HEK293 (cell line): Measurements from ENCODE around the gene BCL2A1.

ENCODE experiments used
- CTCF ChIA-PET: fragments of 350-600 bp; formaldehyde crosslinking; extraction: SDS; loops from one replicate; lab custom pipeline; 2021; ENCODE audit warnings: antibody characterized with exemption; lab: Yijun Ruan, JAX
- POLR2A ChIA-PET: fragments of 300-600 bp; formaldehyde crosslinking; extraction: SDS; loops from one replicate; lab custom pipeline; 2020; ENCODE audit warnings: antibody characterized with exemption, inconsistent platforms; lab: Yijun Ruan, JAX
- H3K27ac ChIP-seq: fragments of 200-500 bp; sonication (Bioruptor generic); 2 replicates; pipeline ENCODE4 v1.5.1; 2014; ENCODE audit warnings: low read depth, low read length, control low read depth, inconsistent platforms; ENCODE audit errors: extremely low read depth
- H3K36me3 ChIP-seq, 2 experiments: fragments of 200-500 bp in 1 of 2; sonication (Bioruptor generic) in 1 of 2; 1 replicate in 1 of 2; 2 replicates in 1 of 2; pipeline ENCODE4 v1.5.1; 2014 to 2017; ENCODE audit warnings: inconsistent platforms in 2 of 2, low read length in 2 of 2; ENCODE audit not compliant: control insufficient read depth in 2 of 2, insufficient read depth in 1 of 2
- H3K4me1 ChIP-seq: fragments of 200-500 bp; sonication (Bioruptor generic); 2 replicates; pipeline ENCODE4 v1.5.1; 2014; ENCODE audit warnings: mild to moderate bottlenecking, low read length, inconsistent platforms; ENCODE audit not compliant: control insufficient read depth, insufficient read depth
- H3K4me3 ChIP-seq: 2 replicates; pipeline ENCODE4 v1.5.1; 2011; ENCODE audit warnings: low read depth, mild to moderate bottlenecking, control low read depth, low read length, moderate library complexity
- H3K9me3 ChIP-seq: fragments of 200-500 bp; sonication (Bioruptor generic); 2 replicates; pipeline ENCODE4 v1.5.1; 2014; ENCODE audit warnings: low read depth, low read length, inconsistent platforms; ENCODE audit not compliant: control insufficient read depth, insufficient read depth
- EGR2 ChIP-seq: fragments of 450-650 bp; formaldehyde crosslinking; IDR thresholded peaks from 2 replicates; pipeline ENCODE4 v1.5.1; 2016; ENCODE audit warnings: low read depth, missing biosample characterization, missing genetic modification characterization
- GFI1B ChIP-seq: fragments of 450-650 bp; formaldehyde crosslinking; IDR thresholded peaks from 2 replicates; pipeline ENCODE4 v1.5.1; 2016; ENCODE audit warnings: missing biosample characterization, missing genetic modification characterization
- GLIS1 ChIP-seq: fragments of 450-650 bp; formaldehyde crosslinking; IDR thresholded peaks from 2 replicates; pipeline ENCODE4 v1.5.1; 2016; ENCODE audit warnings: missing biosample characterization, missing genetic modification characterization
- HOXC10 ChIP-seq: sonication (generic); formaldehyde crosslinking; IDR thresholded peaks from 2 replicates; pipeline ENCODE4 v1.8.1; 2023; ENCODE audit warnings: mild to moderate bottlenecking, missing genetic modification reagents
- IKZF3 ChIP-seq: fragments of 450-650 bp; IDR thresholded peaks from 2 replicates; pipeline ENCODE4 v1.5.0; 2018; ENCODE audit warnings: missing biosample characterization, mild to moderate bottlenecking, missing genetic modification characterization, moderate library complexity
- KLF7 ChIP-seq: fragments of 450-650 bp; formaldehyde crosslinking; IDR thresholded peaks from 2 replicates; pipeline ENCODE4 v1.5.1; 2016; ENCODE audit warnings: missing biosample characterization, missing genetic modification characterization, borderline replicate concordance
- MZF1 ChIP-seq: fragments of 450-650 bp; formaldehyde crosslinking; IDR thresholded peaks from 2 replicates; pipeline ENCODE4 v1.5.1; 2017; ENCODE audit warnings: missing biosample characterization, missing genetic modification characterization, borderline replicate concordance
- SCRT2 ChIP-seq: fragments of 450-650 bp; formaldehyde crosslinking; IDR thresholded peaks from 2 replicates; pipeline ENCODE4 v1.5.1; 2016; ENCODE audit warnings: missing biosample characterization, missing genetic modification characterization
- SETDB1 ChIP-seq: IDR thresholded peaks from one replicate; pipeline ENCODE4 v1.6.1; 2017; ENCODE audit warnings: mild to moderate bottlenecking, low read length, moderate library complexity, mixed read lengths; ENCODE audit not compliant: insufficient read length
- ZNF239 ChIP-seq: fragments of 450-650 bp; formaldehyde crosslinking; IDR thresholded peaks from 2 replicates; pipeline ENCODE4 v1.5.1; 2016; ENCODE audit warnings: missing biosample characterization, missing genetic modification characterization
- ZNF335 ChIP-seq: fragments of 450-650 bp; formaldehyde crosslinking; conservative IDR thresholded peaks from 2 replicates; pipeline ENCODE4 v1.5.1; 2016; ENCODE audit warnings: missing biosample characterization, missing genetic modification characterization
- ZNF350 ChIP-seq: fragments of 450-650 bp; formaldehyde crosslinking; IDR thresholded peaks from 2 replicates; pipeline ENCODE4 v1.5.0; 2017; ENCODE audit warnings: missing biosample characterization, mild to moderate bottlenecking, missing genetic modification characterization
- ZNF529 ChIP-seq: fragments of 450-650 bp; formaldehyde crosslinking; IDR thresholded peaks from 2 replicates; pipeline ENCODE4 v1.5.1; 2017; ENCODE audit warnings: missing genetic modification characterization, missing biosample characterization; ENCODE audit not compliant: insufficient replicate concordance
- ZNF558 ChIP-seq: fragments of 450-650 bp; formaldehyde crosslinking; IDR thresholded peaks from 2 replicates; pipeline ENCODE4 v1.5.1; 2016; ENCODE audit warnings: missing biosample characterization, missing genetic modification characterization
- ZNF596 ChIP-seq: fragments of 450-650 bp; IDR thresholded peaks from 2 replicates; pipeline ENCODE4 v1.5.0; 2018; ENCODE audit warnings: missing biosample characterization, mild to moderate bottlenecking, missing genetic modification characterization, moderate library complexity
- ZNF600 ChIP-seq: fragments of 450-650 bp; formaldehyde crosslinking; IDR thresholded peaks from 2 replicates; pipeline ENCODE4 v1.5.1; 2016; ENCODE audit warnings: missing biosample characterization, missing genetic modification characterization
- ZNF610 ChIP-seq: fragments of 450-650 bp; formaldehyde crosslinking; IDR thresholded peaks from 2 replicates; pipeline ENCODE4 v1.5.1; 2016; ENCODE audit warnings: missing biosample characterization, missing genetic modification characterization, borderline replicate concordance
- ZNF621 ChIP-seq: fragments of 450-650 bp; formaldehyde crosslinking; IDR thresholded peaks from 2 replicates; pipeline ENCODE4 v1.5.1; 2017; ENCODE audit warnings: missing biosample characterization, missing genetic modification characterization
- ZNF76 ChIP-seq: fragments of 450-650 bp; formaldehyde crosslinking; IDR thresholded peaks from 2 replicates; pipeline ENCODE4; 2016; ENCODE audit warnings: low read depth, missing biosample characterization, missing genetic modification characterization, borderline replicate concordance
- ZNF776 ChIP-seq: fragments of 450-650 bp; formaldehyde crosslinking; IDR thresholded peaks from 2 replicates; pipeline ENCODE4 v1.5.0; 2017; ENCODE audit warnings: missing biosample characterization, missing genetic modification characterization, borderline replicate concordance
- ZNF830 ChIP-seq: fragments of 450-650 bp; IDR thresholded peaks from 2 replicates; pipeline ENCODE4 v1.5.0; 2018; ENCODE audit warnings: missing biosample characterization, missing genetic modification characterization, low read depth, mild to moderate bottlenecking, moderate library complexity
- ZNF837 ChIP-seq: fragments of 450-650 bp; formaldehyde crosslinking; IDR thresholded peaks from 2 replicates; pipeline ENCODE4 v1.5.1; 2016; ENCODE audit warnings: missing biosample characterization, missing genetic modification characterization
- ZSCAN16 ChIP-seq: fragments of 450-650 bp; formaldehyde crosslinking; IDR thresholded peaks from 2 replicates; pipeline ENCODE4 v1.5.1; 2016; ENCODE audit warnings: missing biosample characterization, missing genetic modification characterization
- TF ChIP-seq, protein P1 (sequence below): fragments of 450-650 bp; formaldehyde crosslinking; optimal IDR thresholded peaks from 2 replicates; pipeline ENCODE3; 2016; ENCODE audit warnings: missing biosample characterization, mild to moderate bottlenecking, missing genetic modification characterization
- TF ChIP-seq, protein P2 (sequence below): fragments of 450-650 bp; formaldehyde crosslinking; IDR thresholded peaks from 2 replicates; pipeline ENCODE4 v1.5.1; 2016; ENCODE audit warnings: missing biosample characterization, missing genetic modification characterization
- TF ChIP-seq, protein P3 (sequence below): fragments of 450-650 bp; formaldehyde crosslinking; IDR thresholded peaks from 2 replicates; pipeline ENCODE4 v1.5.1; 2017; ENCODE audit warnings: missing biosample characterization, missing genetic modification characterization

The BCL2A1 gene

DNA sequence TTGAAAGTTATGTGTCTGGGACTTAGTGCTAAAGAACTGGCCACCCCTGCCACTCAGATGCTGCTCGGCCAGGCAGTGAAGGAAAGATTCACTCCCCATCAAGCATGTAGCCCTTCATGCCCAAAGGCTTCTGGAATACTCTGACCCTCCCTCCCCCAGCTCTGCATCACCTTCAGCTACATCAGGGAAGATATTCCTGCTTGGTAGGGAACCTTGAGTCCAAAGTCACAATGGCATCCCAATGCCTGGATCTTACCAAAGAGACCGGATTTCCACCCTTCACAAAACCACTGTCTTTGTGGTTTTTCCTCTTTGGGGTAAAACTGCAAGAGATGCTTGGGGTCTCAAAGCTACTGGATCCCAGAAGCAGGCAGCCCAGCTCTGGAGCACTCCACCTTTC lies 18.2 kb upstream of the BCL2A1 start (continued):
- TF ChIP-seq SETDB1 (no peak), ZNF529 (tag by site-specific recombination) (no peak), ZNF335 (tag by site-specific recombination) (no peak), ZNF621 (no peak), SCRT2 (tag by site-specific recombination) (no peak), ZNF76 (tag by site-specific recombination) (no peak), MZF1 (tag by site-specific recombination) (no peak)
- TF ChIP-seq, protein P1, sequence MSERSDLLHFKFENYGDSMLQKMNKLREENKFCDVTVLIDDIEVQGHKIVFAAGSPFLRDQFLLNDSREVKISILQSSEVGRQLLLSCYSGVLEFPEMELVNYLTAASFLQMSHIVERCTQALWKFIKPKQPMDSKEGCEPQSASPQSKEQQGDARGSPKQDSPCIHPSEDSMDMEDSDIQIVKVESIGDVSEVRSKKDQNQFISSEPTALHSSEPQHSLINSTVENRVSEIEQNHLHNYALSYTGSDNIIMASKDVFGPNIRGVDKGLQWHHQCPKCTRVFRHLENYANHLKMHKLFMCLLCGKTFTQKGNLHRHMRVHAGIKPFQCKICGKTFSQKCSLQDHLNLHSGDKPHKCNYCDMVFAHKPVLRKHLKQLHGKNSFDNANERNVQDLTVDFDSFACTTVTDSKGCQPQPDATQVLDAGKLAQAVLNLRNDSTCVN (tag by site-specific recombination), result no peak
- TF ChIP-seq, protein P2, sequence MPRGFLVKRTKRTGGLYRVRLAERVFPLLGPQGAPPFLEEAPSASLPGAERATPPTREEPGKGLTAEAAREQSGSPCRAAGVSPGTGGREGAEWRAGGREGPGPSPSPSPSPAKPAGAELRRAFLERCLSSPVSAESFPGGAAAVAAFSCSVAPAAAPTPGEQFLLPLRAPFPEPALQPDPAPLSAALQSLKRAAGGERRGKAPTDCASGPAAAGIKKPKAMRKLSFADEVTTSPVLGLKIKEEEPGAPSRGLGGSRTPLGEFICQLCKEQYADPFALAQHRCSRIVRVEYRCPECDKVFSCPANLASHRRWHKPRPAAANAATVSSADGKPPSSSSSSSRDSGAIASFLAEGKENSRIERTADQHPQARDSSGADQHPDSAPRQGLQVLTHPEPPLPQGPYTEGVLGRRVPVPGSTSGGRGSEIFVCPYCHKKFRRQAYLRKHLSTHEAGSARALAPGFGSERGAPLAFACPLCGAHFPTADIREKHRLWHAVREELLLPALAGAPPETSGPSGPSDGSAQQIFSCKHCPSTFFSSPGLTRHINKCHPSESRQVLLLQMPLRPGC (tag by site-specific recombination), result no peak
- TF ChIP-seq, all 188 proteins: peak for 0

DNA sequence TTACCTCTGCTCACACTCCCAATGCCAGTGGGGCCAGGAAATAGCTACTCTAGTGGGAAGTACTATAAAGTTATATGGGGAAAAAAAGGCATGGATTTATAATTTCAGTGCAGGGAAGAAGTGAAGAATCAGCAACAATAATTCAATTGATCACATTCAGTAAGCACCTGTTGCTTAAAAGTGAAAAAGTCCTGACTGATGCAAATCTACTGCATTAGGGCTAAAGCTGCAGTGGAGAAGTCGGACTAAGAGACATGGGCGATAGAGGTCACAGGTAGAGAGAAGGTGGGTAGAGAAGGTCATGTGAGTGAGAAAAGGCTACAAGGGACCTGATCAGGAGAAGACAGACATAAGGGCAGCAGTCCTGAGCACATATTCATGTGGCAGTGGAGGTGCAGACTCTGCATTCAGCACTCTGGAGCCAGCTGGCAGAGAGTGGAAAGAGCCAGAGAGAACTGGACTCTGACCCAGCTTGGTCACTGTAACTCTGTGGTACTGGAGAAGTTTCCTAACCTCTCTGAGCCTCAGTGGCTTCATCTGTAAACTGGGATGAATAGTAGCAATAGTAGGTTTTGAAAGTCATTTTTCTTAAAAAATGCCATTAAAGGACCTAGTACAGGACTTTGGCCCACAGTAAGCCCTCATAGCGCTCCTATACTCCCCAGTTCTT lies 17.6 kb upstream of the BCL2A1 start:
- Histone ChIP-seq H3K9me3 (no peaks in the 10 kb centered on the region), H3K4me3 (no peak overlapping the region), H3K27ac (no peak overlapping the region), H3K36me3 (no peaks in the 10 kb centered on the region), H3K4me1 (no peaks in the 10 kb centered on the region)
- POLR2A ChIA-PET, result interaction anchor here (1.6 kb wide), 1 partner anchor 65 kb away, joined by 5 read pairs; no protein-coding TSS in a partner anchor
- TF ChIP-seq SCRT2 (tag by site-specific recombination), result peak; percentile 87
- TF ChIP-seq ZNF776 (tag by site-specific recombination), result no peak
- CTCF ChIA-PET, result no interaction called here

DNA sequence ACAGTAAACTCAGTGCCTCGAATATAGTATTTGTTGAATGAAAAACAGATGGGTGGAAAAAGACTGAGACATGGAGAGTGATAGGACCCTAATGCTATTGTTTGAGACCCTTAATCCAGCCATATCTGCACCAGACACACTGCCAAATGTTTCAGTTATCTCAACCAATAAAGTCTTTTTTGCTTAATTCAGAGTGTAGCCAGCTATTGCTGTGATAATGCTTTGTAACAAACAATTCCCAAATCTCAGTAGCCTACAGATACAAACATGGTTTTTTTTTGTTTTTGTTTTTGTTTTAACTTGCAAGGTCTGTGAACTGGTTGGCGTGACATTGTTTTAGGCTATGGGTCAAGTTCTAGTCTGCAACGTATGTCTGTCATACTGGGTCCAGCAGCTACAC lies 17.0 kb upstream of the BCL2A1 start:
- TF ChIP-seq ZNF529 (tag by site-specific recombination) (no peak), ZNF558 (tag by site-specific recombination) (no peak), HOXC10 (CRISPR knock-in tag) (no peak), ZNF239 (tag by site-specific recombination) (no peak), IKZF3 (tag by site-specific recombination) (no peak), ZNF830 (tag by site-specific recombination) (no peak), ZNF596 (tag by site-specific recombination) (no peak), ZSCAN16 (tag by site-specific recombination) (no peak), ZNF610 (tag by site-specific recombination) (no peak), EGR2 (no peak), ZNF837 (tag by site-specific recombination) (no peak), ZNF350 (no peak), SETDB1 (no peak), KLF7 (tag by site-specific recombination) (no peak), GFI1B (no peak), ZNF600 (tag by site-specific recombination) (no peak), GLIS1 (no peak)
- TF ChIP-seq, protein P3, sequence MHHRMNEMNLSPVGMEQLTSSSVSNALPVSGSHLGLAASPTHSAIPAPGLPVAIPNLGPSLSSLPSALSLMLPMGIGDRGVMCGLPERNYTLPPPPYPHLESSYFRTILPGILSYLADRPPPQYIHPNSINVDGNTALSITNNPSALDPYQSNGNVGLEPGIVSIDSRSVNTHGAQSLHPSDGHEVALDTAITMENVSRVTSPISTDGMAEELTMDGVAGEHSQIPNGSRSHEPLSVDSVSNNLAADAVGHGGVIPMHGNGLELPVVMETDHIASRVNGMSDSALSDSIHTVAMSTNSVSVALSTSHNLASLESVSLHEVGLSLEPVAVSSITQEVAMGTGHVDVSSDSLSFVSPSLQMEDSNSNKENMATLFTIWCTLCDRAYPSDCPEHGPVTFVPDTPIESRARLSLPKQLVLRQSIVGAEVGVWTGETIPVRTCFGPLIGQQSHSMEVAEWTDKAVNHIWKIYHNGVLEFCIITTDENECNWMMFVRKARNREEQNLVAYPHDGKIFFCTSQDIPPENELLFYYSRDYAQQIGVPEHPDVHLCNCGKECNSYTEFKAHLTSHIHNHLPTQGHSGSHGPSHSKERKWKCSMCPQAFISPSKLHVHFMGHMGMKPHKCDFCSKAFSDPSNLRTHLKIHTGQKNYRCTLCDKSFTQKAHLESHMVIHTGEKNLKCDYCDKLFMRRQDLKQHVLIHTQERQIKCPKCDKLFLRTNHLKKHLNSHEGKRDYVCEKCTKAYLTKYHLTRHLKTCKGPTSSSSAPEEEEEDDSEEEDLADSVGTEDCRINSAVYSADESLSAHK (tag by site-specific recombination), result no peak
- no peak overlapping the region for H3K27ac ChIP-seq
- H3K4me1 ChIP-seq, result no peaks in the 10 kb centered on the region
- ChIA-PET CTCF (interaction anchor here (0.7 kb wide), 2 partner anchors 84 to 89 kb away, joined by 3 read pairs; no protein-coding TSS in a partner anchor), POLR2A (interaction anchor here (1.6 kb wide), 1 partner anchor 64 kb away, joined by 5 read pairs; no protein-coding TSS in a partner anchor)
- H3K9me3 ChIP-seq, result no peaks in the 10 kb centered on the region
- no peaks in the 10 kb centered on the region for H3K36me3 ChIP-seq
- H3K4me3 ChIP-seq, result no peak overlapping the region
